ENCODE measurements around the gene ABCA3. TPM values are rescaled to one million over a fixed set of nuclear protein-coding genes. Genes with fewer than 3 reads are reported as not detected.

Gene ABCA3
- total RNA-seq (2014; rRNA removed; shearing (Covaris generic)): 0.40 and 0.60 TPM in 2 replicates

DNA sequence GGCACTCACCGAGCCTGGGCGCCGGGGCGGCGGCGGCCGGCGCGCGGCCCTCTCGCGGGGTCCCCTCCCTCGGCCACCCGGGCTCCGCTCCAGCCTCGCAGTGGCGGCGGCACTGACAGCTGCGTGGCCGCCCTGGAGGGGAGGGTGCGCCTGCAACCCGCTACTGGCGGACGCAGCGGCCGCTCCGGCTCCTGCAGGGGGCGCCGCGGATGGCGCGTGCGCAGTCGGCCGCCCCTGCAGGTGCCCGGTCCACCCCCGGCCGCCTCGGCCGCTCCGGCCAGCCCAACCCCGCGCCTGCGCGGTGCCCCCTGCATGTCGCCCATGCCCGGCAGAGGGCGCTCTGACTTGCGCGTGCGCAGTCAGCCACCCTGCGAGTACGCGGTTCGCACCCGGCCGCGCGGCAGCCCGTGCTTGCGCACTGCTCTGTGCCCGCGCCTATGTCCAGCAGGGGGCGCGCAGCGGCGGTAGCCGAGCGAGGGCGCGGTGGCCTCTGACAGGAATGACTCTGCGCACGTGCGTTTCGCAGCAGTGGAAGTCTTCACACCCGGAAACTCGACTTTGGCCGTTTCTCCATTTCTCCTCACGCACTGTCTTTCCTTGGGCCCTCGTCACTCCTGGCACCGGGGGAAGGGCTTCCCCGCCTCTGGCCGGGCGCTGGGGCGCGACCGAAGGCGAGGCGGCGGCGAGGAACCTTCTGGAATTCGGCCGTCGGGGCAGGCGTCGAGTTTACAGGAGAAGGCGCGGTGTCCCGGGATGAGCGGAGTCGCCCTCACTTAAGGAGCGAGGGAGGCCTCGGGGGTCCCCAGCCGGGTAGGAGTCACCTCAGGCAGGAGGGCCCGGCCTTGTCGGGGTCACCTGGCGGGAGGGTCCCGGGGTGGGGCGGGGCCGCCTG is at the start of gene ABCA3:
Gene ABCA3 (minus strand): TSS at position 165 of the 892 bp plus-strand sequence. CDS start 14,262 bp downstream, outside the sequence.

GRCh38 chr16:2267913-2268666 is 72.4 kb downstream of the ABCA3 start, which contains the start of gene RNPS1:
TSS of gene RNPS1 (minus strand) at chr16:2268126. CDS start at chr16:2264643, 3,483 bp downstream.

DNA sequence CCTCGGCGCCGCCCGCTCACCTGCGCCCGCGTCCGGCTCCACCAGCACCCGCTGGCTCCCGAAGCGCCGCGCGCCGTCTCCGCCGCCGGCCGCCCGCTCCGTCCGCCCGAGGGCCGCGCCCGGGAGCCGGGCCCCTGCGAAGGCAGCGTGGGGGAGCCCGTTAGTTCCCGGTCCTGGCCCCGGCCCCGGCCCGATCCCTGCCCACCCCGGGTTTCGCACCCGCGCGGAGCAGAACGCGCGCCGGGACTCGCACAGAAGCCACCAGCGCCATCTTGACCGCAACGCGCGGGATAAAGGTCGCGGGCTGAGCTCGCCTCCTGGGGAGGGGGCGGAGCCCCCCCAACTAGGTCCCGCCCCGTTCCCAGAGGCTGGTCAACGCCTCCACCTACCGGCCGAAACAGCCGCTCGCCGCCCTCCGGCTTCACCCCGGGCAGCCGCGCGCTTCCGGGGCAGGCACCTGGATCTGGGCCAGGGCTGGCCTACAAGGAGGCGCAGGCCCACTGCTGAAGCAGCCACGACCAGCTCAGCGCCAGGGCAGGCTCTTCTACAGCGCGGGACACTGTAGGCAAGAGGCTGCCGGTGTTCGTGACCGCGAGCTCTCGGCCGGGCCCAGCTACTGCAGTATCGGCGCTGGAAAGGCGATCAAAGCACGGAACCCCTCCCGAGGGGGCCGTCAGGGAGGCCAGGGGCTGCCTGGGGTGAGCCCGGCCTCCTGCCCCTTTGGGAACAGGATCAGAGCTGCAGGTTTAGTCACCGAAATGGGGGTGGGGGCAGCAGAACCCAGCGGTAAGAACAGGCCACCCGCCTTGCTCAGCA is 89.0 kb downstream of the ABCA3 start, which contains the start of gene ECI1:
Gene ECI1 (minus strand): TSS at position 292 of the 816 bp plus-strand sequence. CDS start 21 bp downstream, at position 271.

GRCh38 chr16:2236337-2237101 is 104.0 kb downstream of the ABCA3 start, which contains the start of gene DNASE1L2:
TSS of gene DNASE1L2 (plus strand) at chr16:2236444. CDS start at chr16:2236817, 373 bp downstream.

Small RNA genes lying within 50 kb of the gene (small RNA-seq; reads per million reads assigned to genes)
- gene MIR3677 (not detected), gene MIR4717 (not detected)

Other genes with a start within 250 kb of the ABCA3 start
- 90.3 and 104 TPM in 2 replicates for gene PKD1, start 204.8 kb downstream of the ABCA3 start, total RNA-seq (2014; rRNA removed; shearing (Covaris generic))
- gene RAB26, start 192.1 kb downstream of the ABCA3 start, total RNA-seq (2014; rRNA removed; shearing (Covaris generic)): 9.0 and 16.0 TPM in 2 replicates
- 71.3 and 72.5 TPM in 2 replicates for gene TRAF7, start 184.9 kb downstream of the ABCA3 start, total RNA-seq (2014; rRNA removed; shearing (Covaris generic))
- gene CASKIN1, start 144.1 kb downstream of the ABCA3 start, total RNA-seq (2014; rRNA removed; shearing (Covaris generic)): 1.1 and 1.4 TPM in 2 replicates
- gene MLST8, start 135.3 kb downstream of the ABCA3 start, total RNA-seq (2014; rRNA removed; shearing (Covaris generic)): 44.6 and 65.4 TPM in 2 replicates
- 1.3 and 3.0 TPM in 2 replicates for gene BRICD5, start 129.9 kb downstream of the ABCA3 start, total RNA-seq (2014; rRNA removed; shearing (Covaris generic))
- gene PGP, start 125.9 kb downstream of the ABCA3 start, total RNA-seq (2014; rRNA removed; shearing (Covaris generic)): 19.2 and 26.6 TPM in 2 replicates
- gene E4F1, start 117.1 kb downstream of the ABCA3 start, total RNA-seq (2014; rRNA removed; shearing (Covaris generic)): 40.0 and 47.9 TPM in 2 replicates
- gene DNASE1L2, start 104.3 kb downstream of the ABCA3 start, total RNA-seq (2014; rRNA removed; shearing (Covaris generic)): 1.0 and 1.5 TPM in 2 replicates
- gene ECI1, start 89.1 kb downstream of the ABCA3 start, total RNA-seq (2014; rRNA removed; shearing (Covaris generic)): 86.9 and 97.5 TPM in 2 replicates
- 254 and 259 TPM in 2 replicates for gene RNPS1, start 72.6 kb downstream of the ABCA3 start, total RNA-seq (2014; rRNA removed; shearing (Covaris generic))
- gene CCNF, start 88.7 kb upstream of the ABCA3 start, total RNA-seq (2014; rRNA removed; shearing (Covaris generic)): 39.2 and 42.2 TPM in 2 replicates
- gene TEDC2, start 119.4 kb upstream of the ABCA3 start, total RNA-seq (2014; rRNA removed; shearing (Covaris generic)): 33.7 and 40.7 TPM in 2 replicates
- 0.37 and 0.64 TPM in 2 replicates for gene NTN3, start 130.6 kb upstream of the ABCA3 start, total RNA-seq (2014; rRNA removed; shearing (Covaris generic))
- gene TBC1D24, start 134.4 kb upstream of the ABCA3 start, total RNA-seq (2014; rRNA removed; shearing (Covaris generic)): 12.4 and 13.9 TPM in 2 replicates
- gene ATP6V0C, start 173.2 kb upstream of the ABCA3 start, total RNA-seq (2014; rRNA removed; shearing (Covaris generic)): 28.7 and 48.4 TPM in 2 replicates
- gene AMDHD2, start 179.6 kb upstream of the ABCA3 start, total RNA-seq (2014; rRNA removed; shearing (Covaris generic)): 47.6 and 52.2 TPM in 2 replicates
- gene CEMP1, start 190.7 kb upstream of the ABCA3 start, total RNA-seq (2014; rRNA removed; shearing (Covaris generic)): 0.45 TPM in 1 of 2 replicates, not detected in the other
- gene PDPK1, start 197.3 kb upstream of the ABCA3 start, total RNA-seq (2014; rRNA removed; shearing (Covaris generic)): 11.7 and 14.0 TPM in 2 replicates